A673 (cell line): ENCODE results near the gene CFAP210. TPM values are rescaled to one million over a fixed set of nuclear protein-coding genes. Genes with fewer than 3 reads are reported as not detected.

Experiments used
- BruUV-seq: library from RNA; stranded (reverse); fragments of 400-500 nt; replicated peaks from 2 replicates; lab custom pipeline; 2021; lab: Mats Ljungman, UMichigan
- CTCF ChIA-PET: fragments of 300-600 bp; sonication (Branson Sonifier 250); formaldehyde crosslinking; loops from one replicate; lab custom pipeline; 2022; ENCODE audit warnings: antibody characterized with exemption; lab: Charles Lee
- POLR2A ChIA-PET: fragments of 300-600 bp; sonication (Branson Sonifier 250); formaldehyde crosslinking; loops from one replicate; lab custom pipeline; 2022; ENCODE audit warnings: antibody characterized with exemption; ENCODE audit not compliant: low non-redundant PET; lab: Charles Lee
- DNase-seq: peaks from one replicate; pipeline ENCODE4 v3.0.0-alpha.2; 2015; ENCODE audit warnings: low spot score
- H3K27ac ChIP-seq: fragments of 200-600 bp; sonication (generic); 2 replicates; pipeline ENCODE4 v1.5.1; 2016; ENCODE audit warnings: mixed run types, low read depth, mild to moderate bottlenecking, mixed read lengths, antibody characterized with exemption, low read length; ENCODE audit not compliant: poor library complexity, severe bottlenecking
- H3K27me3 ChIP-seq: fragments of 200-600 bp; sonication (generic); replicated peaks from 2 replicates; pipeline ENCODE4 v1.6.1; 2017; ENCODE audit warnings: mixed run types, low read depth, mild to moderate bottlenecking, mixed read lengths, antibody characterized with exemption, low read length; ENCODE audit not compliant: insufficient read depth, poor library complexity
- H3K36me3 ChIP-seq: fragments of 200-600 bp; sonication (generic); 2 replicates; pipeline ENCODE4 v1.6.1; 2016; ENCODE audit warnings: mixed run types, mild to moderate bottlenecking, mixed read lengths, antibody characterized with exemption, low read length; ENCODE audit not compliant: insufficient read depth, poor library complexity, severe bottlenecking
- H3K4me1 ChIP-seq: fragments of 200-600 bp; sonication (generic); 2 replicates; pipeline ENCODE4 v1.6.1; 2017; ENCODE audit warnings: mixed run types, mild to moderate bottlenecking, mixed read lengths, antibody characterized with exemption, low read length; ENCODE audit not compliant: insufficient read depth, poor library complexity, severe bottlenecking
- H3K4me3 ChIP-seq: fragments of 200-600 bp; sonication (generic); 2 replicates; pipeline ENCODE4 v1.5.1; 2016; ENCODE audit warnings: low read depth, mixed run types, mild to moderate bottlenecking, mixed read lengths, low read length; ENCODE audit not compliant: poor library complexity, severe bottlenecking
- H3K9me3 ChIP-seq: fragments of 200-600 bp; sonication (generic); 2 replicates; pipeline ENCODE4 v1.6.1; 2016; ENCODE audit warnings: mixed run types, low read depth, mild to moderate bottlenecking, mixed read lengths, antibody characterized with exemption, low read length; ENCODE audit not compliant: poor library complexity, severe bottlenecking
- CTCF ChIP-seq: fragments of 300-800, 200-600 bp; sonication (generic); conservative IDR thresholded peaks from 2 replicates; pipeline ENCODE4 v1.5.1; 2017; ENCODE audit warnings: low read depth, mild to moderate bottlenecking, antibody characterized with exemption, low read length, moderate library complexity, mixed read lengths
- EZH2 ChIP-seq: fragments of 200-600 bp; sonication (generic); IDR thresholded peaks from 2 replicates; pipeline ENCODE4 v1.6.1; 2017; ENCODE audit warnings: borderline replicate concordance, low read depth, mild to moderate bottlenecking, mixed read lengths, antibody characterized with exemption, low read length; ENCODE audit not compliant: poor library complexity, severe bottlenecking
- intact Hi-C: fragments of 100-400 bp; cut with micrococcal nuclease; formaldehyde crosslinking; loops from one replicate; pipeline ENCODE4 v1.10.0; 2022; ENCODE audit not compliant: unreplicated experiment
- total RNA-seq: library from RNA; stranded (reverse); gene quantifications from 2 replicates; pipeline ENCODE4 v1.2.3, GENCODE V29; 2021

CFAP210 gene
- total RNA-seq, 1 experiment from 2014 or later, result 0.37 TPM

- no peaks in the 10 kb centered on the region for H3K36me3 ChIP-seq
- BruUV-seq, result no TSS peak
These were observed 31.0 kb downstream of the CFAP210 start for GRCh38 chr2:169663247-169663646.

GRCh38 chr2:169662744-169663143 is 31.5 kb downstream of the CFAP210 start:
- ChIA-PET POLR2A (no interaction called here), CTCF (no interaction called here)
- Histone ChIP-seq H3K36me3 (no peaks in the 10 kb centered on the region), H3K27me3 (no peaks in the 10 kb centered on the region), H3K9me3 (no peaks in the 10 kb centered on the region), H3K27ac (no peak overlapping the region), H3K4me3 (no peak overlapping the region), H3K4me1 (peaks cover 6% of the 10 kb centered on the region)
- no TSS peak for BruUV-seq
- intact Hi-C loops, result no loop called here
- no peak for DNase-seq
- TF ChIP-seq EZH2 (no peak), CTCF (no peak)

More at GRCh38 chr2:169663247-169663646, 31.0 kb downstream of the CFAP210 start:
- Histone ChIP-seq H3K27me3 (no peaks in the 10 kb centered on the region), H3K4me1 (peaks cover 6% of the 10 kb centered on the region), H3K4me3 (no peak overlapping the region), H3K9me3 (no peaks in the 10 kb centered on the region), H3K27ac (no peak overlapping the region)
- CTCF ChIA-PET, result no interaction called here
- intact Hi-C loops, result no loop called here
- no peak for DNase-seq
- POLR2A ChIA-PET, result no interaction called here
- no peak for TF ChIP-seq EZH2
- TF ChIP-seq CTCF, result no peak

- H3K27me3 ChIP-seq, result no peaks in the 10 kb centered on the region
- CTCF ChIA-PET, result no interaction called here
- peaks cover 6% of the 10 kb centered on the region for H3K4me1 ChIP-seq
- no peaks in the 10 kb centered on the region for H3K36me3 ChIP-seq
- POLR2A ChIA-PET, result no interaction called here
- no peak overlapping the region for H3K4me3 ChIP-seq
- intact Hi-C loops, result no loop called here
- DNase-seq, result no peak
- TF ChIP-seq CTCF (no peak), EZH2 (no peak)
- BruUV-seq, result no TSS peak
- H3K27ac ChIP-seq, result no peak overlapping the region
- H3K9me3 ChIP-seq, result no peaks in the 10 kb centered on the region
These were observed 32.9 kb downstream of the CFAP210 start for GRCh38 chr2:169661265-169661664.
